SJSA1 (cell line): ENCODE measurements around the gene PHLPP2. TPM values are rescaled to one million over a fixed set of nuclear protein-coding genes. Genes with fewer than 3 reads are reported as not detected.
"Not testable (repeated sequence)": the region's sequence is repeated elsewhere in the genome, so short reads cannot be mapped to it uniquely, and the experiment has no call there.

Source experiments
- DNase-seq, 2 experiments: peaks; one replicate each; pipeline ENCODE4 v3.0.0-alpha.2; 2015 to 2020; ENCODE audit warnings: low spot score in 2 of 2, low read depth in 1 of 2
- H3K27ac ChIP-seq: fragments of 250-450 bp; sonication (Bioruptor Pico); 2 replicates; pipeline ENCODE4 v1.5.1; 2020; ENCODE audit warnings: mild to moderate bottlenecking, moderate library complexity
- H3K27me3 ChIP-seq: fragments of 250-450 bp; sonication (Bioruptor Pico); replicated peaks from 2 replicates; pipeline ENCODE4 v1.5.1; 2020; ENCODE audit warnings: mild to moderate bottlenecking, moderate library complexity
- H3K36me3 ChIP-seq: fragments of 250-450 bp; sonication (Bioruptor Pico); 2 replicates; pipeline ENCODE4 v1.5.1; 2020; ENCODE audit warnings: mild to moderate bottlenecking
- H3K4me1 ChIP-seq: fragments of 250-450 bp; sonication (Bioruptor Pico); replicated peaks from 2 replicates; pipeline ENCODE4 v1.6.1; 2021; ENCODE audit warnings: mild to moderate bottlenecking
- H3K4me3 ChIP-seq: fragments of 250-450 bp; sonication (Bioruptor Pico); 2 replicates; pipeline ENCODE4 v1.5.1; 2020; ENCODE audit warnings: mild to moderate bottlenecking
- H3K9me3 ChIP-seq: fragments of 250-450 bp; sonication (Bioruptor Pico); replicated peaks from 2 replicates; pipeline ENCODE4 v1.5.1; 2020; ENCODE audit warnings: mild to moderate bottlenecking
- total RNA-seq: library from RNA; depleted of rRNA; stranded (reverse); fragments of >200 nt; shearing (Covaris generic); gene quantifications from 2 replicates; pipeline ENCODE4 v1.2.3, GENCODE V29; 2014

Gene PHLPP2
- total RNA-seq, 1 experiment from 2014 or later, result 9.9 TPM

DNA sequence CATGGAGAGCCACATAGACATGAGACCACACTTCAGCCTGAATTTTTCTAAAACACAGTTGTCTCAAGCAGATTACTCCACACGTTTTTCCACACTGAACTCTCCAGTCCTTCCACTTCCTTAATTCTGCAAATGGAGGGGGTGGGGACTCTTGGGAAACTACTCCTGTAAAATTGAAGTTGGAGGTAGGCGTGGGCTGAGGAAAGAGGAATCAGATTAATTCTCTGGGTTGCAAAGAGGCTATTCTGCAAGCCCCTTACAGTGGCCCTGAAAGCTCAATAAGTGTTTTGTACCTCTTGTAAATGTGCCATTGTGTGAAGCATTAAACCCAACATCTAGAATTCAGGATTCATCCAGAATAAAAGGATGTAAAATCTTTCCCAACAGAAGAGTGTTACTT lies 88.9 kb downstream of the PHLPP2 start:
- Histone ChIP-seq H3K36me3 (no peaks in the 10 kb centered on the region; the same call in 1 of the 2 replicates), H3K27ac (no peak overlapping the region), H3K4me3 (no peak overlapping the region), H3K27me3 (no peaks in the 10 kb centered on the region; the same call in 1 of the 2 replicates), H3K4me1 (no peaks in the 10 kb centered on the region), H3K9me3 (no peaks in the 10 kb centered on the region)
- DNase-seq, result no peak

DNA sequence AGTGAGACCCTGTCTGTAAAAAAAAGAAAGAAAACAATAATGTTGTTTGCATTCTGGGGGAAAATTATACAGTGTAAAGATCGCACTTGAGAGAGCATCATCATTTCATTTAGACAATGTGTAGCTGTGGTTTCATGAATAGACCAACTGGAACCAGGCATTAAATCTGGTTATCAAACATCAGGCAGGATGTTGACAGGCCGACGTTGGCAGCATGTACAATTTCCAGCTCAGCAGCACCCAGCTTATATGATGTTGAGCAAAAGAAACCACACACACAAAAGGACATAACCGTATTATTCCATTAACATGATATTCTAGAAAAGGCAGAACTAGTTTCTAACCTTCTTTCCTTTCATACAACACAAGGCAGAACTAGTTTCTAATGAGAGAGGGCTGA lies 92.7 kb downstream of the PHLPP2 start:
- H3K9me3 ChIP-seq, result no peaks in the 10 kb centered on the region
- no peak overlapping the region for H3K4me3 ChIP-seq
- no peak for DNase-seq
- no peaks in the 10 kb centered on the region for H3K4me1 ChIP-seq
- no peaks in the 10 kb centered on the region for H3K36me3 ChIP-seq
- no peak overlapping the region for H3K27ac ChIP-seq
- H3K27me3 ChIP-seq, result peaks cover 15% of the 10 kb centered on the region

DNA sequence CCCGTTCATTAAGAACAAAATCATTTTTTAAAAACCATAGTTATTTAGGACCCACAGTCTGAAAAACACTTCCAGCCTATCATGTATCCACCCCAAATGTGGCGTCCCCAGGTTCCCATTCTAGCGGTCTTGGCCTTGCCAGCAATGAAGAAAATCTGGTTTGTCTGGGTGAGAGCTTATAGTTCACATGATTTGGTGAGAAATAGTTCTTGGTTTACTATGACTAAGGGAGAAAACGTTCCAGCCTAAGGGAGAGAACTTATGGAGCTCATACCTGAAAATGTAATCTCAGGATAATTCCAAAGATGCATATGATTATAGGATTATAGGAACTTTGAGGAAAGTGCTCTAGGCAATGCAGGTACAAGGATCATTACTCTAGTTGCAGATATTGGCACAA lies 93.7 kb downstream of the PHLPP2 start:
- Histone ChIP-seq H3K4me1 (peaks cover 6% of the 10 kb centered on the region), H3K9me3 (peaks cover 5% of the 10 kb centered on the region; the same call in 1 of the 2 replicates), H3K4me3 (no peak overlapping the region), H3K27ac (no peak overlapping the region), H3K36me3 (no peaks in the 10 kb centered on the region), H3K27me3 (peaks cover 25% of the 10 kb centered on the region)
- no peak for DNase-seq

DNA sequence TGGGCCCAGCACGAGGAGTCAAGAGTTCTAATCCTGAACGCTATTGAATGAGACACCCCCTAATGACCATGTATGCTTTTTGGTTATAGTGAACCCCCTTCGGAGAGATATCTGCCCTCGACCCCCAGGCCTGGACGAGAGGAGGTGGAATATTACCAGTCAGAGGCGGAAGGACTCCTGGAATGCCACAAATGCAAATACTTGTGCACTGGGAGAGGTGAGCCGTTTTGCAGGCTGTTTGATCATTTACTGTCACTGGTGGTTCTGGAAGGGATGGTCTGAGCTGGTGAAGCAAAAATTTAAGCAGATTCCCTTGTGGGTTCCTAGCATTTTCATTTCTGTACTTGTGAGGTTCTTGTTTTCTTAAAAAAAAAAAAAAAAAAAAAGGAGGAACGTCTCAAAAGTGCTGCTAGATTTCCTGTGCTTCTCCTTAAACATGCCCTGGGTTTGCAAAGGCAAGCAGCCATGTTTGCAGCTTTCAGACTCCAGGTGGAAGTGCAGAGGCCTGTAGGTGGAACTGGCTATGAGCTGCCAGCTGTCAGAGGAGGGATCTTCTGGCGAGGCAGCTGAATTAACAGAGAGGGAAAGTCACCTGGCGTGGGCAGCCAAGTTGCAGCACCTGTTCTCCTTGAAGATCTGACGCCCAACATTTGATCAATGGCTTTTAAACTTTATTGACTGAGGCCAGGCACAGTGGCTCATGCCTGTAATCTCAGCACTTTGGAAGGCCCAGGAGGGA lies 95.1 kb downstream of the PHLPP2 start:
- no peak overlapping the region for H3K27ac ChIP-seq
- H3K36me3 ChIP-seq, result no peaks in the 10 kb centered on the region
- no peak overlapping the region for H3K4me3 ChIP-seq
- H3K9me3 ChIP-seq, result peaks cover 5% of the 10 kb centered on the region; the same call in 1 of the 2 replicates
- H3K4me1 ChIP-seq, result peaks cover 6% of the 10 kb centered on the region
- no peak for DNase-seq
- peaks cover 33% of the 10 kb centered on the region for H3K27me3 ChIP-seq

DNA sequence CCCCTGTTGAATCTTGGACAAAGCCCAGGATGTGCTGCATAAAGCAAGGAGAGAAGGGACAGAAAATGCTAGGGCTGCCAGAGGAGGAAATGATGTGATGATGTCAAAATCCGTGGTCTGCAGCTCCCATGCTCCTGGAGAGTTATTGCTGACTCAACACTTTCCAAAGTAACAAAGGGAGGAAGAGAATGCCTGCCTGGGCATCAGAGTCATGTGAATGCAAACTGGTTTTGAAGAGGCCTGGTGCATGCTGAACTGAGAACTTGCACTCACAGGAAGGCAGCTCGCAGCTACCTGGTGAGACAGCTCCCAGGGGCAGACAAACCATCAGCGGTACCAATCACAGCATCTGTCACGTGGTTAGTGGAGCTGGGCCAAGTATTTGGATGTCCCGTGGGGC lies 95.7 kb downstream of the PHLPP2 start:
- peaks cover 35% of the 10 kb centered on the region for H3K27me3 ChIP-seq
- no peak for DNase-seq
- H3K27ac ChIP-seq, result no peak overlapping the region
- peaks cover 5% of the 10 kb centered on the region; the same call in 1 of the 2 replicates for H3K9me3 ChIP-seq
- peaks cover 6% of the 10 kb centered on the region for H3K4me1 ChIP-seq
- no peak overlapping the region for H3K4me3 ChIP-seq
- H3K36me3 ChIP-seq, result no peaks in the 10 kb centered on the region

DNA sequence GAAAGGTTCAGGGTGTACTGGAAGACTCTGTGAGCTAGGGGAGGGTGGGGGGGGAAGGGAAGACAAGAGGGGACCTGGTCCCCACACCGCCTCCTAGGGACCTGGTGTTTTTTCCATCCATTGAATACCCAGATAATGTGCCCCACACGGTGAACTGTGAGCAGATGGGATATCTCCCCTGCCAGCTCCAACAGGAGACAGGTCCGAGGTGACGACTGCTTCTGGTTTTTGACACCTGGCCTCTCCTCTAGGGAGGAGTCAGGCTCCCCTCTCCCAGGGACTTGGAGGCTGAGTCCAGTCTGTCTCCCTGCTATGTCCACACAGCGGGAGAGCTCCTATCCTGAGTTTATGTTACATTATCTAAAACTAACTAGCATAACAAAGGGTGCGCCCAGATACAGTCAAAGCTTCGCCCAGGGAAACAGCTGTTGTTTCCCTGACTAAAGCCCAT lies 96.7 kb downstream of the PHLPP2 start:
- H3K27me3 ChIP-seq, result peaks cover 41% of the 10 kb centered on the region
- no peaks in the 10 kb centered on the region for H3K36me3 ChIP-seq
- no peak for DNase-seq
- peaks cover 5% of the 10 kb centered on the region; the same call in 1 of the 2 replicates for H3K9me3 ChIP-seq
- no peak overlapping the region for H3K4me3 ChIP-seq
- H3K27ac ChIP-seq, result no peak overlapping the region
- H3K4me1 ChIP-seq, result peaks cover 6% of the 10 kb centered on the region

DNA sequence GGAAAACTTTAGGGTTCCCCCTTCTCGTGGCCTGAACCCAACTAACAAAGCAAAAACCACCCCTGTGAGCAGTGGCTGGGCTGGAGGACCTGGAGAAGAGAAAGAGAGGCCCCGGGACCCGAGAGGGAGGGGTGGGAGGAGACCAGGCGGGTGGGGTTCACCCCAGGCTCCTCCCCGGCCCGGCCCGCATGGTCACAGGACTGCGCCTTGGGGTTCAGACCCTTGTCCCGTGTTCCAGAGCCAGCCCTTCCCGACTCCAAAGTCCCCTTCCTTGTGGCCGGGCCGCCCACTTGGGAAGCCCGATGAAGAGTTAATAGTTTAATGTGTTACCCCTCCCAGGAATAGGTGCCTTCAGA lies 97.7 kb downstream of the PHLPP2 start:
- Histone ChIP-seq H3K27me3 (peaks cover 46% of the 10 kb centered on the region), H3K4me3 (no peak overlapping the region), H3K9me3 (peaks cover 5% of the 10 kb centered on the region; the same call in 1 of the 2 replicates), H3K27ac (no peak overlapping the region), H3K4me1 (peaks cover 6% of the 10 kb centered on the region), H3K36me3 (no peaks in the 10 kb centered on the region)
- no peak for DNase-seq

DNA sequence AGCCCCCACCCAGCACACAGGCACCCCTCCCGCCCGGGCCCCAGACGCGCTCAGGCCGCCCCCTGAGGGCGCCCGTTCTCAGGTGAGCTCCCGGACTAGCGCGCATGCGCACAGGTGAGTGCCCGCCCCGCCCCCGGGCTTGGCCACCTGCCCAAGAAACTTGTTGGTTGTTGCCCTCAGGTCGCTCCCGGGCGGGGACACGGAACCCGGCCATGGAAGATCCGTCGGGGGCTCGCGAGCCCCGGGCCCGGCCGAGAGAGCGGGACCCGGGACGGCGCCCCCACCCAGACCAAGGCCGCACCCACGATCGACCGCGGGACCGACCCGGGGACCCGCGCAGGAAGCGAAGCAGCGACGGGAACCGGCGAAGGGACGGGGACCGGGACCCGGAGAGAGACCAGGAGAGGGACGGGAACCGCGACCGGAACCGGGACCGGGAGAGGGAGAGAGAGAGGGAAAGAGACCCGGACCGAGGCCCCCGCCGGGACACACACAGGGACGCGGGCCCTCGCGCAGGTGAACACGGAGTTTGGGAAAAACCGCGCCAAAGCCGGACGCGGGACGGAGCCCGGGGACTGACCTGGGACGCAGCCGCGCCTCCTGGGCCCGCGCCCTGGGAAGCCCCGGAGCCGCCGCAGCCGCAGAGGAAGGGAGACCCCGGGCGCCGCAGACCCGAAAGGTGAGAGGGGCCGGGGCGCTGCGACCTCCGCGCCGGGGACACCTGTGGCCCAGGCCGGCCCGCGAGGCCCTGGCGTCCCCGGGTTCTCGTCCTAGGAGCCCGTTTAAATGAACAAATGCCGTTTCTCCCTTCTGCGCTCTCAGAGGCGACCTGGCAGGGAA lies 98.3 kb downstream of the PHLPP2 start, which contains the start of gene MARVELD3:
MARVELD3 (plus strand) TSS at position 167 of the 840 bp plus-strand sequence; CDS start at position 213, 46 bp downstream.
- Histone ChIP-seq H3K4me1 (peaks cover 6% of the 10 kb centered on the region), H3K9me3 (peaks cover 5% of the 10 kb centered on the region; the same call in 1 of the 2 replicates), H3K27ac (no peak within 1 kb of the TSS), H3K27me3 (peaks cover 46% of the 10 kb centered on the region), H3K36me3 (no peaks in the 10 kb centered on the region), H3K4me3 (no peak within 1 kb of the TSS)
- DNase-seq, result no peak

DNA sequence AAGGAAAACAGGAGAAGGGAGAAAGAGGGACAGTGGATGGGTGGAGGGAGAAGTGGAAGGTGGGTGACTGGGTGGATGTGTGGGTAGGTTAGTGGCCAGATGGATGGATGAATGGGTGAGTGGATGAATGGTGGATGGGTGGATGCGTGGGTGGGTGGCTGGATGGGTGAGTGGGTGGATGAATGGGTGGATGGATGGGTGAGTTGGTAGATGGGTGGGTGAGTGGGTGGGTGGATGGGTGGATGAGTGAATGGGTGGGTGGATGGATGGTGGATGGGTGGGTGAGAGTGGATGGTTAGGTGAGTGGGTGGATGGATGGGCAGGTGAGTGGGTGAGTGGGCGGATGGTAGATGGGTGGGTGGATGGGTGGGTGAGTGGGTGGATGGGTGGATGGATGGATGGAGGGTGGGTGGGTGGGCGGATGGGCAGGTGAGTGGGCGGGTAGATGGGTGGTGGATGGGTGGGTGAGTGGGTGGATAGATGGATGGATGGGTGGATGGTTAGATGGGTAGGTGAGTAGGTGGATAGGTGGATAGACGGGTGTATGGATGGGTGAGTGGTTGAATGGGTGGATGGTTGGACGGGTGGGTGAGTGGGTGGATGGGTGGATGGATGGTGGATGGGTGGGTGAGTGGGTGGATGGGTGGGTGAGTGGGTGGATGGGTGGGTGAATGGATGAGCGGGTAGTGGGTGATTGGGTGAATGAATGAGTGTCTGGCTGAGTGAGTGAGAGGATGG lies 99.2 kb downstream of the PHLPP2 start:
- Histone ChIP-seq H3K4me1 (peaks cover 6% of the 10 kb centered on the region), H3K9me3 (peaks cover 5% of the 10 kb centered on the region; the same call in 1 of the 2 replicates), H3K27ac (no peak overlapping the region), H3K4me3 (no peak overlapping the region), H3K36me3 (no peaks in the 10 kb centered on the region), H3K27me3 (peaks cover 46% of the 10 kb centered on the region)
- DNase-seq, result no peak

DNA sequence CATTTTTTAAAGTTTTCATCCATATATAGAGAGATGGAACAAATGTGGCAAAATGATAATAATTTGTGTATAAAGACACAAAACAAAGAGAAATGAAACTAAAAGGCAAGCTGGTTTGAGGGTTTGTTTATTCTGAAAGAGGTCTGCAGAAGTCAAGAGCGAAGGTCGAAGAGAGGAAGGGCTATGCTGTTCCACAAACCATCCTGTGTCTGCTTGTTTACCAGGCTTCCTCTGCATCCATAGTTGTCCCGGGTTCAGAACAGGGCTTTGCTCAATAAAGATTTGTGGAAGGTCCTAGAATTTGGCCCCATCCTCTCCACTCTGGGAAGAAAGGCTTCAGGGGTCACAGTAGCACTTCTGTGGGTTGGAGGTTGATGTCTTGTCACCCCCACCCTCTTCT lies 100.9 kb downstream of the PHLPP2 start:
- H3K36me3 ChIP-seq, result no peaks in the 10 kb centered on the region
- peaks cover 5% of the 10 kb centered on the region; the same call in 1 of the 2 replicates for H3K9me3 ChIP-seq
- H3K27ac ChIP-seq, result no peak overlapping the region
- H3K4me1 ChIP-seq, result peaks cover 6% of the 10 kb centered on the region
- peaks cover 41% of the 10 kb centered on the region for H3K27me3 ChIP-seq
- no peak overlapping the region for H3K4me3 ChIP-seq
- no peak for DNase-seq

DNA sequence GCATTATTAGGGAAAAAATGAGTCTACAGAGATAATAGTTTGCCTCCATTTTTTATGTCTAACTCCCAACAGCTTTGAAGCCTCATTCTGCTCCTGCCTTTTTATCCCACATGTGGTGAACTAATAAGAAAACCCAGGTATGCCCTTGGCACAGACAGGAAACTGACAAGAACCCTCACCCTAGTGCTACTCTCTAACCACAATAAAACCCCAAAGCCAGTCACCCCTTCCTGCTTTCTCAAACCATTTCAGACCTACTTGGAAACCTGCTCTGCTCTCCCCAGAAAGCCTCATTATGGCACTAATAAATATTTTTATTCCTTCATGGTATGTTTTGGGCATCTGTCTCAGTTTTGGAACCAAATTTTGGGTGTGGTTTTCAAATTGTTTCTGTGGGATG lies 102.4 kb downstream of the PHLPP2 start:
- Histone ChIP-seq H3K4me1 (peaks cover 6% of the 10 kb centered on the region), H3K36me3 (no peaks in the 10 kb centered on the region), H3K27ac (no peak overlapping the region), H3K4me3 (no peak overlapping the region), H3K27me3 (peaks cover 34% of the 10 kb centered on the region), H3K9me3 (peaks cover 5% of the 10 kb centered on the region; the same call in 1 of the 2 replicates)
- no peak for DNase-seq

DNA sequence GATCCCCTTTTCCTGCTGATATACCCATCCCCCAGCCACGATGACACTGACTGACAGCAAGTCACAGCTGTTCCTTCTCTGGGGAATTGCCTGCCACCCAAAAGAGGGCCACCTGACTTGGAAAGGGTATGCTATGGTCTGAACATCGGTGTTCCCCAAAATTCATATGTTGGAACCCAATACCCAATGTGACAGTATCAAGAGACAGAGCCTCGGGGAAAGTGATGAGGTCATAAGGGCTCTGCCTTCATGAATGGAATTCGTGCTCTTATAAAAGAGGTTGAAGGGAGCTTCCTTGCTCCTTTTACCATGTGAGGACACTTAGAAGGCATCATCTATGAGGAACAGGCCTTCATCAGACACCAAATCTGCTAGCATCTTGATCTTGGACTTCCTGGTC lies 106.1 kb downstream of the PHLPP2 start:
- no peak overlapping the region for H3K27ac ChIP-seq
- peaks cover 10% of the 10 kb centered on the region; the same call in 1 of the 2 replicates for H3K27me3 ChIP-seq
- H3K4me3 ChIP-seq, result no peak overlapping the region
- DNase-seq, result no peak
- no peaks in the 10 kb centered on the region for H3K36me3 ChIP-seq
- no peaks in the 10 kb centered on the region for H3K4me1 ChIP-seq
- H3K9me3 ChIP-seq, result no peaks in the 10 kb centered on the region

DNA sequence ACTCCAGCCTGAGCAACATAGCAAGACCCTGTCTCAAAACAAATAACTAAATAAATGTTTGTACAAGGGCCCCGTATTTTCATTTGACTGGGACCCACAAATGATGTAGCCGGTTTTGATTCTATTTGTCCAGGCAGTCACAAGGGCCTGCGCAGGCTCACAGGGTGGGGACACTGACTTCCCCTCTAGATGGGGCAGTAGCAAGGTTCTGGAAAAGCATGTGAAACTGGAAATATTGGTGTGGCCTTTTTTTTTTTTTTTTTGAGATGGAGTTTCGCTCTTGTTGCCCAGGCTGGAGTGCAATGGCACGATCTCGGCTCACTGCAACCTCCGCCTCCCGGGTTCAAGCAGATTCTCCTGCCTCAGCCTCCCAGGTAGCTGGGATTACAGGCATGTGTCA lies 109.5 kb downstream of the PHLPP2 start:
- DNase-seq, H3K36me3 ChIP-seq, H3K4me1 ChIP-seq, H3K4me3 ChIP-seq, H3K27me3 ChIP-seq, H3K9me3 ChIP-seq, H3K27ac ChIP-seq: not testable (repeated sequence)
